HG03064 (cell line): ENCODE data around the gene BCKDHB.

Source experiments
- ATAC-seq: cut with Tn5 transposase; IDR thresholded peaks from one replicate; pipeline ENCODE4 v1.9.1; 2021; ENCODE audit warnings: low read depth; ENCODE audit not compliant: unreplicated experiment

The BCKDHB gene

GRCh38 chr6:80145921-80146320 is 39.5 kb downstream of the BCKDHB start:
- no peak for ATAC-seq

GRCh38 chr6:80148220-80148619 is 41.7 kb downstream of the BCKDHB start:
- ATAC-seq = no peak

GRCh38 chr6:80151635-80152034 is 45.2 kb downstream of the BCKDHB start:
- no peak for ATAC-seq

GRCh38 chr6:80154160-80154559 is 47.7 kb downstream of the BCKDHB start:
- ATAC-seq = no peak

GRCh38 chr6:80156221-80156620 is 49.8 kb downstream of the BCKDHB start:
- ATAC-seq = no peak

- ATAC-seq = no peak
Measured at GRCh38 chr6:80158478-80158989, 52.1 kb downstream of the BCKDHB start.

- no peak for ATAC-seq
Measured at GRCh38 chr6:80161434-80161833, 55.0 kb downstream of the BCKDHB start.

GRCh38 chr6:80163754-80164187 is 57.3 kb downstream of the BCKDHB start:
- ATAC-seq = peak; percentile 49

- ATAC-seq = peak; percentile 98
Measured at GRCh38 chr6:80165143-80165542, 58.7 kb downstream of the BCKDHB start.

GRCh38 chr6:80165819-80166218 is 59.3 kb downstream of the BCKDHB start:
- ATAC-seq = no peak

- no peak for ATAC-seq
Measured at GRCh38 chr6:80170433-80170832, 64.0 kb downstream of the BCKDHB start.

- no peak for ATAC-seq
Measured at GRCh38 chr6:80173411-80173810, 66.9 kb downstream of the BCKDHB start.

- no peak for ATAC-seq
Measured at GRCh38 chr6:80174900-80175572, 68.6 kb downstream of the BCKDHB start.

- ATAC-seq = no peak
Measured at GRCh38 chr6:80179695-80180094, 73.2 kb downstream of the BCKDHB start.

- no peak for ATAC-seq
Measured at GRCh38 chr6:80181352-80182081, 75.0 kb downstream of the BCKDHB start.

GRCh38 chr6:80182308-80182707 is 75.8 kb downstream of the BCKDHB start:
- no peak for ATAC-seq

GRCh38 chr6:80183019-80183795 is 76.7 kb downstream of the BCKDHB start:
- no peak for ATAC-seq

GRCh38 chr6:80185492-80185891 is 79.0 kb downstream of the BCKDHB start:
- ATAC-seq = no peak

- ATAC-seq = no peak
Measured at GRCh38 chr6:80186082-80186481, 79.6 kb downstream of the BCKDHB start.

GRCh38 chr6:80196906-80197305 is 90.4 kb downstream of the BCKDHB start:
- no peak for ATAC-seq

- ATAC-seq = no peak
Measured at GRCh38 chr6:80197474-80197873, 91.0 kb downstream of the BCKDHB start.
